ENCODE measurements around the gene GFAP. TPM values are rescaled to one million over a fixed set of nuclear protein-coding genes. Genes with fewer than 3 reads are reported as not detected.

Gene GFAP
- total RNA-seq, 1 donor from 2014 or later: not detected

DNA sequence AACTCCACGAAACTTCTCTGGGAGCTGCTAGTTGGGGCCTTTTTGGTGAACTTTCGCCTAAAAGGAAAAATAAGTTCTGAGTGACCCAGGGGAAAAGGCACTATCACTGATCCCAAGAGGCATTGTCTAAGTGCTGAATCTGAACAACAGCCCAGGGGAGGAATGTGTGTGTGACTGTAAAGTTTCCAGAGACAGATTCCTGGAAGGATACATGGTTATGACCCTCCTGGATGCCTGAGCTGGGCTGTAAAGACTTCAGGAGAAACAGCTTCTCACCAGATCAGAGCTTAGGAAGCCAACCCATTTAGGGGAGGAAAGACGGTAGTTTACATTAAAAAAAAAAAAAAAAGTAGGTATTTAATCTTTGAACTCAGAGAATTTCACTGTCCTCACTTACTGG is 47.5 kb downstream of the GFAP start:
- DNase-seq (ENCODE audit: low read depth in 2 of 2): no peak

- DNase-seq (ENCODE audit: low read depth in 2 of 2): no peak
These were observed 49.4 kb downstream of the GFAP start for GRCh38 chr17:44865931-44866330.

DNA sequence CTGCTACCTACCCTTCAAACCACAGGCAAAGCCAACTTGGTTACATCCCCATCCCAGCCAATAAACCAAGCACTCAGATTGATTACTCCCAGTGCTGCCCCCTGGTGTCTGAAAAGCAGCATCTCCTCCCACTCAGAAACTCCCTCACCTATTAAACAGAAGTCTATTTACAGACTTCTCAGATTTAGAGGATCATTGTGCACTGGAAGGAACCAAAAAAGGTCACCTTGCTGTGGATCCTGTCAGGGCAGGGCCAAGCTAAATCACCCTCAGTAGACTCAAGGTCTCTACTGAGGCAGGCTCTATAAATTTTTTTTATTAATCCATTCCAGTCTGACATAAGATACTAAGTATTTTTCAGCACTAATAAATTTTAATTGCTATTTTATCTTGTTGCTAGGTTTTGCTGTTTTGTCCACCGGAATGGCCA is 50.1 kb downstream of the GFAP start:
- peak; percentile 55 to 80 for DNase-seq (ENCODE audit: low read depth in 2 of 2)

DNA sequence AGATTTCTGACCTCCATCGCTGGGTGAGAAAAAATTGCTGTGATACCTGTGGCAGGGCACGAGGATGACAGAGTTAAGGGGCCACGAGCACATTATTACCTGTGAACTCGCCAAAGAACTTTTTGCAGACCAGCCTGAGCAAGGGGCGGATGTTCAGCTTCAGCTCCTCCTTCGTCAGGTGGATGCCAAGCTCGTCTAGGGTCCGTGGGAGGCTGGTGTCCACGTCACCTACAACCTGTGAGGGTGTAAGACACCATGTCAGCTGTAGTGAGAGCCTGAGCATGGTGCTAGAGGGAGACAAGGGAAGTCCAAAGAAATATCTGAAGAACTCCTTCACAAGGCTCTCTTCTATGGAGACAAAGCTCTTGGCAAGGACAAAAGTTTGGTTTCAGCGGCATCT is 50.5 kb downstream of the GFAP start:
- no peak for DNase-seq (ENCODE audit: low read depth in 2 of 2)

DNA sequence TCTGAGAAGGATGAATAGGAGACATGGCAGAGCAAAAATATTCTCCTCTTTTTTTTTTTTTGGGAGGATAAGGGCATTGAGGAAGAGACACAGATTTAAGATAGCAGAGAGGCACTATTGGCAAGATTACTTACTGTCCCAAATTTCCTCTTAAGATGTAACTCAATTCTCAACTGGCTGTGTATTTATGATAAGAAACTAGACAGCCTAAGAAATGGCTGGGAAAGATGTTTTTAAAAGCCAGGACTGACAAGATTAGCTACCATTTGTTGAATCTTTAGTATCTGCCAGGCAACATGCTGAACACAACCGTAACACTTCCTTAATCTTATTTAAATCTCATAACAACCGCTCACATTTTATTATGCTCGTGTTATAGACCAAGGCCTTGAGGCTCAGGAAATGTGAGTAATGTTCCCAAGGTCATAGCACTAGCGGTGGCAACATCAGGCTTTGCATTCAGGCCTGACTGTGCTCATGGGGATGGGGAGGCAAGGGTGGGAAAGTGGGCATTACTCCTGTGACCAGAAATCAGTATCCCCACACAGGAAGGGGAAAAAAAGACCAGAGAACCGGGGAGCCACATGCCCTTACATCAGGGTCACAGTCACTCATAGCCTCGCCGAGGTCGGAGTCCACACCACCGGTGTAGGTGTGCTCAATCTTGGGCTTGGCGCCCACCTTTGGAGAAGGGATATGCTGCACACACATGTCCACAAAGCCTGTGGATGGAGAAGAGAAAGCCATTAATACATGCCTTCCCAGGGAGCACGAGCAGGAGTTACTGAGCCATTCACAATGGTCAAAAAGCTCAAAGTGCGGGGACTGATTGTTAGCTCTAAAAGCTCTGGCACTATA is 52.0 kb downstream of the GFAP start:
- peak in 1 of 2 donors; percentile 73 for DNase-seq (ENCODE audit: low read depth in 2 of 2)

- no peak for DNase-seq (ENCODE audit: low read depth in 2 of 2)
These were observed 52.9 kb downstream of the GFAP start for GRCh38 chr17:44862278-44862914.

- DNase-seq (ENCODE audit: low read depth in 2 of 2): no peak
These were observed 55.6 kb downstream of the GFAP start for GRCh38 chr17:44859701-44860100.

- DNase-seq (ENCODE audit: low read depth in 2 of 2): no peak
These were observed 61.1 kb downstream of the GFAP start for GRCh38 chr17:44854192-44854591.

Other genes with a start within 250 kb of the GFAP start
- 22.0 and 28.4 TPM in 2 replicates for gene CCDC43, start 225.7 kb downstream of the GFAP start, total RNA-seq
- 1.6 and 3.2 TPM in 2 replicates for gene DBF4B, start 206.8 kb downstream of the GFAP start, total RNA-seq
- gene ADAM11, start 156.5 kb downstream of the GFAP start, total RNA-seq: 0.13 and 0.38 TPM in 2 replicates
- gene GJC1, start 85.2 kb downstream of the GFAP start, total RNA-seq: 3.0 and 6.7 TPM in 2 replicates
- not detected in 2 replicates for gene HIGD1B, start 67.6 kb downstream of the GFAP start, total RNA-seq
- gene EFTUD2, start 16.1 kb downstream of the GFAP start, total RNA-seq: 145 and 156 TPM in 2 replicates
- 1.4 and 2.3 TPM in 2 replicates for gene KIF18B, start 32.3 kb upstream of the GFAP start, total RNA-seq
- under 0.01 and 0.13 TPM in 2 replicates for gene C1QL1, start 52.8 kb upstream of the GFAP start, total RNA-seq
- 22.2 and 32.2 TPM in 2 replicates for gene DCAKD, start 136.1 kb upstream of the GFAP start, total RNA-seq
- 82.6 and 100 TPM in 2 replicates for gene NMT1, start 145.8 kb upstream of the GFAP start, total RNA-seq
- gene PLCD3, start 217.0 kb upstream of the GFAP start, total RNA-seq: 12.7 and 13.0 TPM in 2 replicates
- gene ACBD4, start 220.2 kb upstream of the GFAP start, total RNA-seq: 3.4 and 4.1 TPM in 2 replicates
- 4.9 and 8.2 TPM in 2 replicates for gene HEXIM1, start 233.0 kb upstream of the GFAP start, total RNA-seq
- gene HEXIM2, start 246.4 kb upstream of the GFAP start, total RNA-seq: 3.2 and 3.7 TPM in 2 replicates

Data from dermis microvascular lymphatic vessel endothelial cell (primary cell).